Measurements from ENCODE around the gene LRRC59.

DNA sequence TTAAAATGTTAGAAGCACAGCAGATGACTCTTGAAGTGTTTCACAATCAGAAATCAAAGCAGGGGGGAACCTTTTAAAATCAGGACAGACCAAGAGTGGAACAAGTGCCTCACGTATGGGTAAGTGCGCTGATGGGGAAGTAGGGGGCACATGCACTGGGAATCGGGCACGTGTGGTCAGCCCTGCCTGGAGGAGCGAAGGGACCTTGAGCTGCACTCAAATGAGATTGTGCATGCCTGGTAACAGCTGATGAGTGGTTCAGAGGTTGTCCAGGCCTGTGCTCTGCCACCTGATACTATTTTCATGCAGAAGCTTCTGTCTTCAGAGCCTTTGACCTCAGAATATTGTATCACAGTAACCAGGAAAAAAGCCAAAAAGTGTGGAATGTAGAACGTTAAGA is 65.1 kb downstream of the LRRC59 start:
- no peak for TF ChIP-seq POLR2A (IDR thresholded peaks at IDR 0.05)
- TF ChIP-seq, protein P1, sequence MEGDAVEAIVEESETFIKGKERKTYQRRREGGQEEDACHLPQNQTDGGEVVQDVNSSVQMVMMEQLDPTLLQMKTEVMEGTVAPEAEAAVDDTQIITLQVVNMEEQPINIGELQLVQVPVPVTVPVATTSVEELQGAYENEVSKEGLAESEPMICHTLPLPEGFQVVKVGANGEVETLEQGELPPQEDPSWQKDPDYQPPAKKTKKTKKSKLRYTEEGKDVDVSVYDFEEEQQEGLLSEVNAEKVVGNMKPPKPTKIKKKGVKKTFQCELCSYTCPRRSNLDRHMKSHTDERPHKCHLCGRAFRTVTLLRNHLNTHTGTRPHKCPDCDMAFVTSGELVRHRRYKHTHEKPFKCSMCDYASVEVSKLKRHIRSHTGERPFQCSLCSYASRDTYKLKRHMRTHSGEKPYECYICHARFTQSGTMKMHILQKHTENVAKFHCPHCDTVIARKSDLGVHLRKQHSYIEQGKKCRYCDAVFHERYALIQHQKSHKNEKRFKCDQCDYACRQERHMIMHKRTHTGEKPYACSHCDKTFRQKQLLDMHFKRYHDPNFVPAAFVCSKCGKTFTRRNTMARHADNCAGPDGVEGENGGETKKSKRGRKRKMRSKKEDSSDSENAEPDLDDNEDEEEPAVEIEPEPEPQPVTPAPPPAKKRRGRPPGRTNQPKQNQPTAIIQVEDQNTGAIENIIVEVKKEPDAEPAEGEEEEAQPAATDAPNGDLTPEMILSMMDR (IDR thresholded peaks at IDR 0.05), result no peak
- no peak for TF ChIP-seq POLR2AphosphoS5 (IDR thresholded peaks at IDR 0.05)

All from suprapubic skin (tissue), 4 donors.